Activated CD8-positive, alpha-beta memory T cell treated with anti-CD3 and anti-CD28 coated beads for 48 hours (primary cell): ENCODE data around the gene KIF1C.
"Not testable (repeated sequence)": the region's sequence is repeated elsewhere in the genome, so short reads cannot be mapped to it uniquely, and the experiment has no call there.

Source experiments
- DNase-seq, 3 experiments: peaks; one replicate each; pipeline ENCODE4 v3.0.0-alpha.2; 2020; ENCODE audit warnings: low read depth in 2 of 3, low spot score in 2 of 3

KIF1C gene

DNA sequence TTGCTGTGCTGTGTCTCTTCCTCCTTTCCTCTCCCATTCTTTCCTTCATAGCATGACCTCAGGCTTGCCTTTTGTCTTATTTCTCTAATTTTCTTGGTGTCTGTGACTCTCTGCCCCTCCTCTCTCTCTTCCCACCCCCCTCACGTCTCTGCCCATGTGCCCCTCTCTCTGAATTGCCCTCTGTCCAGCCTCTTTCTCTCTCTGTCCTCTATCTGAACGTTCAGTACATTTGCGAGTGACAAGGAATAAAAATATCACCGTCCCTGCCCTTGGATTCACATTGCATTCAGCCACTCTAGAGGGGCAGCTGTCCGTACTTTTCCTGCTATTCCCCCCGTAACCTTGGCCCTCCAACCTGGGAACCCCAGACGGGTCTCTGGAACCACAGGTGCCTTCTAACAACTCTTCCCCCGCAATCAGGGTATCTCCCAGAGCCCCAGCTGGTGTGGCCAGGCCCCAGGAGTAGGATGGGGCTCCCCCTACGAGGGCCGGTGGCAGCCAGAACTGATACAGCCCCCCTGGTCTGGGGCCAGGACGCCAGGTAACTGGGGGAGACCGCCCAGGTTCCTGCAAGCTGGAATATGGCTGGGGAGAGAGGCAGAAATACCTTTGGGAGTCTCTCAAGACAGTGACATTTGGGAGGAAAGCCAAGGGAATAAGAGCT, 1.8 kb downstream of the KIF1C start:
- no peak for DNase-seq

DNA sequence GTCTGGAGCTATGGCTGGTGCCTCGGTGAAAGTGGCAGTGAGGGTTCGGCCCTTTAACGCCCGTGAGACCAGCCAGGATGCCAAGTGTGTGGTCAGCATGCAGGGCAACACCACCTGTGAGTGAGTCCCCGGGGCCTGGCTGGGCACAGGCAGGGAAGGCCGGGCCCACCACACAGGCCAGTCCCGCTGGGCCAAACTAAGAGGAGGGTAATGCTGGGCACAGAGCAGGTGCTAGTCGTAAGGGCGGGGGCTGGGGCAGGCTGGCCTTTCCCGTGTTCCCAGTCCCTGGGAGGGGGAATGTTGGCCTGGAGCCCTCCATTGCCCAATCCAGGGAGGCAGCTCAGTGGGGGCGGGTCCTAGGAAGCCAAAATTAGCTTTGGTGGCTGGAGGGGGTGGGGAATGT, 2.5 kb downstream of the KIF1C start:
- DNase-seq: no peak

- no peak for DNase-seq
Observed at GRCh38 chr17:5002121-5002788, 4.5 kb downstream of the KIF1C start.

- no peak for DNase-seq
Observed at GRCh38 chr17:5003214-5003867, 5.6 kb downstream of the KIF1C start.

GRCh38 chr17:5011928-5012327, 14.2 kb downstream of the KIF1C start:
- DNase-seq: no peak

GRCh38 chr17:5014357-5014756, 16.6 kb downstream of the KIF1C start:
- no peak for DNase-seq

GRCh38 chr17:5019475-5019956, 21.8 kb downstream of the KIF1C start:
- DNase-seq: no peak

- DNase-seq: no peak
Observed at GRCh38 chr17:5020502-5021023, 22.8 kb downstream of the KIF1C start.

GRCh38 chr17:5022171-5022711, 24.5 kb downstream of the KIF1C start:
- no peak for DNase-seq

- DNase-seq: no peak
Observed at GRCh38 chr17:5023588-5024147, 25.9 kb downstream of the KIF1C start.

DNA sequence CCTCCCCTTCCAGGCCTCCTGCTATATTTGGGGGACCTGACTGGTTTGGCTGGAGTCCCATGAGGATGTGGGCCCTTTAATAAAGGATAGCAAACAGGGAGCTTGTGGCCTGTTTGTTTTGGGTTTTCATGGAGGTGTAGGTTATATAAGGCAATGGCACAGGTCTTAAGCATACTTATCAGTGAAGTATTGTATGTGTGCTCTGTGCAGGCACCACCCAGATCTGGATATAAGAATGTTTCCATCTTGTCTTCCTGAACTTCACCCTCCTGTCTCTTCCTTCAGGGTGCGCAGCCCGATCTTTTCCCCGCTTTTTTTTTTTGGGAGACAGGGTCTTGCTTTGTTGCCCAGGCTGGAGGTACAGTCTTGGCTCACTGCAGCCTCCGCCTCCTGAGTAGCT, 26.9 kb downstream of the KIF1C start:
- DNase-seq: no peak

DNA sequence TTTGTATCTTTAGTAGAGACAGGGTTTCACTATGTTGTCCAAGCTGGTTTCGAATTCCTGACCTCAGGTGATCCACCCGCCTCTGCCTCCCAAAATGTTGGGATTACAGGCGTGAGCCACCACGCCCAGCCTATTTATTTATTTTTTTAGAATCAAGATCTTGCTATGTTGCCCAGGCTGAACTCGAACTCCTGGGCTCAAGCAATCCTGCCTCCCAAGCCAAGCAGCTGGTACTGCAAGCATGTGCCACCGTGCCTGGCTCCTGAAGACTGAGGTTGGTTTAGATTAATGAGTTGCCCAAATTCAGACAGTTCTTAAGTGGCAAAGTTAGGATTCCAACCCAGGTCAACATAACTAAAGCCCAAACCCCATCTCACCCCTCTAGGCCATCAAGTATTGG, 29.5 kb downstream of the KIF1C start:
- DNase-seq: no peak

DNA sequence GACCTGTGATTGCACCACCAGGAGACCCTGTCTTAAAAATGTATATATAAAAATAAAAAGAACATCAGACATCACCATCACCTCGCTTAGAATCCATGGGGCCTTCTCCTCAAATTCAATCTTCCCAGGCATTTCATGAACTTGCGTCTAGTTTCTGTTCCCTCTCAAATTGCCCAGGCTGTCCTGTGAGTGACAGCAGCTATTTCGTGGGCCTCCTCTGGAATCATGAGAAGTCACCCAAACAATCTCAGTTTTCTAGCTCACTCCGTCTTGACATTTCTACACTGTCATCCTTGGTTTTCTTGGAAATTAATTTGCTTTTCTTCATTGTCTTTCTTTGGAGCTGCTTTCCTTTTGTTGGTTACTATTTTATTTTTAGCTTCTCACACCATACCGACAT, 30.2 kb downstream of the KIF1C start:
- DNase-seq: no peak

GRCh38 chr17:5030168-5030567, 32.4 kb downstream of the KIF1C start:
- DNase-seq: not testable (repeated sequence)

GRCh38 chr17:5031365-5032082, 33.8 kb downstream of the KIF1C start:
- DNase-seq: peak; percentile 68 to 71 (median 71)

DNA sequence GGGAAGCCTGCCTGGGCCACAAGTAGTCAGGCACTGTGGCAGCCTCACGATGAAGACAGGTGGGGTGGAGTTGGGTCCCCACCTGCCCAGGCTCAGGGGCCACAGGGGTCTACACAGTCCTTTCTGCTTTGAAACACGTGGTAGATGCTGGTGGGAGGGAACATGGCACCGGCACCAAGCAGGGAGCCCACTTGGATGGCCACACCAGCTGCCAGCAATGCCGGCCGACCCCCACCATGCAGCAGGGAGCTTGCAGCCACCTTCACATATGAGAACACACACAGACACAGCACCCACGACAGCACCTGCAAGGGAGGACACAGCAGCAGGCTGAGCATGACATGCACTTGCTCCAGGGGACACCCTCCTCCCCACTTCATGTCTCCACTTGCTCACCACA, 35.1 kb downstream of the KIF1C start:
- DNase-seq: no peak

DNA sequence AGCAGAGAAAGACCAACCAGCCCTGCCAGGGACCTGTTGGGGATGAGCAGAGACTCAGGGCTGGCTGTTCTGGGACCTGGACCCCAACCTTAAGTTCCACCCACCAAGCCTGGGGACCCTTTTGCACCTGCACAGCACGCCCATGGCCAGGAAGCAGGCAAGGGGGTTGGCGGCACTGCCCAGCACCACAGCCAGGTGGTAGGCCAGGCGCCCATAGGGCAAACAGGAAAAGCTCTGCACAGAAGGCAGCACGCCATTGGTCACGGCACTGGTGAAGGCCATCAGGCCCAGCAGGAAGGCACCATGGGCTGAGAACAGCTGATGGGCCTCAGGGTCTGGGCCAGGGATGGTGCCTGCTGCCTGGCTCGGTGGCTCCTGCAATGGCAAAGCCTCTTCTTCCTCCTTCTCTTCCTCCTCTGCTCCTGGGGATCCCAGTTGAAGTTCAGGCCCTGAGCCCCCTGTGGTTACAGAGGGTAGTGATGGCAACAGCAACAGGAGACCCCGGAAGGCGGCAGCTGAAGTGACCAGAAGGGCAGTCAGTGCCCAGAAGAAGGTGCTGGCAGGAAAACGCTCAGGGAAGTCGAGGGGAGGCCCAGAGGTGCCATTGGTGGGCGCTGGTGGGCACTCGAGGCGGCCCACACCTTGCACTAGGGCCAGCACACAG, 35.7 kb downstream of the KIF1C start:
- DNase-seq: no peak

DNA sequence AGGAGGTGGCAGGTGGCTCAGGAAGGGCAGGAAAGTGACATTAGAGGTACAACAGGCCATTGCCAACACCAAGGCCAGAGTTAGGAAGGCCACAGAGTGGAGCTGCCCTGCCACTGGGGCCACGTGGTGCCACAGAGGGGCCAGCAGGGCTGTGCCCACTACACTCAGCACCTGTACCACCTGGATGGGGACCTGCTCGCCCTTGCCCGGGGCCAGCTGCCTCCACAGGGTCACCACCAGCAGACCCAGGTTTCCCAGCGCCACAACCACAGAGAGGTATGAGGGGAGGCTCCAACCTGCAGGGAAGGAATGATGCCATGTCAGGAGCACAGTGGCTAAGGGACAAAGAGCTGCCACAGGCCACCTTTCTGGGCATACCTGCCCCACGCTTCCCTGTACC, 36.3 kb downstream of the KIF1C start:
- DNase-seq: no peak

DNA sequence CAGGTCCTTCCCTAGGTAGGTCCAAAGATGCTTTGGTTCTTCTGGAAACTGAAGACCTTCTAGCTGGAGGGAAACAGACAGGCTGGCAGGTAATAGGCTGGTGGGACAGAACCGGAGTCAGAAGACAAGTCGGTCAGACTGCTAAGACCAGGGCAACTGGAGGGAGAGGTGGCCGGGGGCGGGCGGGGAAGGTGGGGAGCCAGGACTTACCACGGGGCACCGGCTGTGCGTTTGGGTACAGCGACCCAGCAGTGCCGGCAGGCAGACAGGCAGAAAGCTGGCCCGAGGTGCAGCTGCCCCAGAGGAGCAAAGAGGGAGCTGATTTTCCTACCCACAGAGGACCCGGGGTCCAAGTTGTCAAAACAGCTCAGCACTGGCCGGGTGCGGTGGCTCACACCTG, 36.9 kb downstream of the KIF1C start:
- no peak for DNase-seq

DNA sequence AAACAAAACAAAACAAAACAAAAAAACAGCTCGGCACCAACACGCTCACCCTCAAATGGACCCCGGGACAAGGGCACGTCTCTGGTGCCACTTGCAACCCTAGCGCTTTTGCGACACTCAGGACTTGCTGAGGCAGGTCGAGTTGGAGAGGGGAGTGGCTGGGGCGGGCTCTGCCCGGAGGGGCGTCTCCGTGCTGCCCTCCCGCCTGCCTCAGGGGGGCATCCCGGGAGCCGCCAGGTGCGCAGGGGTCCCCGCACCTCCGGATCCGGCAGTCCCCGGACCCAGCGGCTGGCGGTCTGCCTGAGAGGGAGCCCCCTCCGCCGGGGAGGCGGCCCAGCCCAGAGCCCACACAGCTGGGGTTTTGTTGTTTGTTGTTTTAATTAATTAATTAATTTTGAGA, 37.6 kb downstream of the KIF1C start, which contains the start of gene SLC52A1:
SLC52A1 (minus strand) TSS at position 112 of the 400 bp plus-strand sequence. CDS start 820 bp downstream, outside the sequence.
- DNase-seq: no peak
